OCI-LY1 (cell line): ENCODE results near the gene EVI5L.

ENCODE experiments used
- CTCF ChIP-seq: fragments of 200-600 bp; sonication (generic), shearing (Covaris generic); IDR thresholded peaks from 2 replicates; pipeline ENCODE4 v1.5.1; 2017; ENCODE audit warnings: mild to moderate bottlenecking, antibody characterized with exemption, low read length, moderate library complexity, mixed read lengths
- EZH2 ChIP-seq: fragments of 200-600 bp; sonication (generic), shearing (Covaris generic); IDR thresholded peaks from 2 replicates; pipeline ENCODE4 v1.8.0; 2017; ENCODE audit warnings: borderline replicate concordance, mixed run types, mild to moderate bottlenecking, antibody characterized with exemption, low read length, moderate library complexity, mixed read lengths

DNA sequence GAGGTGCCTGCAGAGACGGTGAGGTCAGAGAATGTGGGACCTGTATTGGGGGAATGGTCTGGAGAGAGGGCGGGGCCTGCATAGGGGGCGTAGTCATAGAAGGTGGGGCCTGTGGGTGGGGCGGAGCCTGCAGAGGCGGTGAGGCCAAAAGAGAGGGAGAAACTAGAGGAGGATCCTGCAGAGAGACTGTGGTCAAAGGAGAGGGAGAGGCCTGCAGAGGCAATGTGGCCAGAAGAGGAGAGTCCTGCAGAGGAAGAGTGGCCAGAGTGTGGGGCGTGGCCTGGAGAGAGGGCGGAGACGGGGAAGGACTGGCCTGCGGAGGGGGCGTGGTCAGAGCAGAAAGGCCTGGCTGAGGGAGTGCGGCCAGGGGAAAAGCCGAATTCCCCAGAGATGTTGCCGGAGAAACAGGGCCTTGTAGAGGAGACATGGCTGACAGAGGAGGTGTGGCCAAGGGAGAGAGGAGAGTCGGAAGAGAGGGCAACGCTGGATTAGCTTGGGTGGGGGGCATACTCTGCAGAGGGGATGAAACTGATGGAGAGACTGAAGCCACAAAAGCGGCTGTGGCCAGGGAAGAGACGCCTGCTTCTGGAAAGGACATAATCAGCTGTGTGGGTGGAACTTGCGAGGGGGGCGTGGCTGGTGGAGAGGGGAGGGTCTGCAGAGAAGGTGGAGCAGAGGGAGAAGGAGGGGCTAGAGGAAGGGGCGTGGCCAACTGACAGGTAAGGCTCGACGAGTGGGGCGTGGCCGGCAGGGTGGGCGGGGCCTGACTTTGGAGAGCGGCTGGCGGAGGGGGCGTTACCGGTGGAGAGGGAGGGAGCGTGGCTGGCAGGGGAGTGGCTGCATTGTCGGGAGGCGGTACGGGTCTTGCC lies 41.7 kb downstream of the EVI5L start:
- TF ChIP-seq EZH2: no peak
- TF ChIP-seq CTCF: no peak
